Thyroid gland (tissue), 4 donors: ENCODE results near the gene FURIN. TPM values are rescaled to one million over a fixed set of nuclear protein-coding genes. Genes with fewer than 3 reads are reported as not detected.

ENCODE experiments used
- DNase-seq, 2 donors: peaks; one replicate each; pipeline ENCODE4 v3.0.0-alpha.2; 2019
- H3K27ac ChIP-seq, 3 donors: fragments of 200-600 bp; sonication (generic); 1 replicate in 2 of 3; 2 replicates in 1 of 3; pipeline ENCODE4 v1.5.1; 2016 to 2019; ENCODE audit warnings: mild to moderate bottlenecking in 1 of 3, moderate library complexity in 1 of 3
- H3K27me3 ChIP-seq: fragments of 200-600 bp; sonication (generic); one replicate; pipeline ENCODE4 v1.5.1; 2019
- H3K36me3 ChIP-seq, 2 donors: fragments of 200-600 bp; sonication (generic); one replicate each; pipeline ENCODE4 v1.5.1; 2016 to 2019
- H3K4me1 ChIP-seq, 2 donors: fragments of 200-600 bp; sonication (generic); one replicate each; pipeline ENCODE4 v1.5.1; 2017 to 2019
- H3K4me3 ChIP-seq, 3 donors: fragments of 200-600 bp; sonication (generic); replicated peaks in 1 of 3; 1 replicate in 2 of 3; 2 replicates in 1 of 3; pipeline ENCODE4 v1.5.1; 2016; ENCODE audit warnings: mild to moderate bottlenecking in 1 of 3
- H3K9me3 ChIP-seq: fragments of 200-600 bp; sonication (generic); one replicate; pipeline ENCODE4 v1.5.1; 2017
- CTCF ChIP-seq, 6 experiments: fragments of 200-600 bp in 3 of 6; fragments of 450-650 bp in 3 of 6; sonication (generic) in 3 of 6; IDR thresholded peaks; one replicate each; pipeline ENCODE4 v1.5.1; 2016 to 2019; ENCODE audit warnings: antibody characterized with exemption in 6 of 6, mild to moderate bottlenecking in 2 of 6, inconsistent platforms in 1 of 6, moderate library complexity in 1 of 6
- POLR2A ChIP-seq, 2 donors: fragments of 450-650 bp; IDR thresholded peaks; one replicate each; pipeline ENCODE4 v1.6.1; 2017; ENCODE audit warnings: antibody characterized with exemption in 2 of 2, mild to moderate bottlenecking in 2 of 2, moderate library complexity in 1 of 2
- WGBS, 2 donors: methylation state at CpG; one replicate each; pipeline ENCODE4 v1.1.5; 2017; 5-methylcytosine and 5-hydroxymethylcytosine counted together
- intact Hi-C: fragments of 100-400 bp; cut with DNase I; formaldehyde crosslinking; loops from one replicate; pipeline ENCODE4 v1.15.1; 2023
- total RNA-seq, 4 donors: library from RNA; depleted of rRNA; stranded (reverse); fragments of >200 nt; gene quantifications; one replicate each; pipeline ENCODE4 v1.2.3, GENCODE V29; 2016

Gene FURIN
- total RNA-seq, 4 donors from 2014 or later: 88.6 to 128 (median 102) TPM

- Histone ChIP-seq H3K4me3 (no peak overlapping the region), H3K36me3 (peaks cover 91 to 94% of the 10 kb centered on the region in 2 donors), H3K27me3 (no peaks in the 10 kb centered on the region), H3K27ac (no peak overlapping the region), H3K4me1 (no peaks in the 10 kb centered on the region), H3K9me3 (no peaks in the 10 kb centered on the region)
- no peak for DNase-seq
- WGBS, 2 donors: 94 to 95% methylated on average over 12 of the region's 12 CpGs
- intact Hi-C loops: no loop called here
- TF ChIP-seq POLR2A (IDR thresholded peaks at IDR 0.05) (no peak), CTCF (IDR thresholded peaks at IDR 0.05) (no peak)
Measured at GRCh38 chr15:90913398-90913944, 45.1 kb downstream of the FURIN start.

- no peaks in the 10 kb centered on the region for H3K9me3 ChIP-seq
- no peaks in the 10 kb centered on the region for H3K27me3 ChIP-seq
- intact Hi-C loops: no loop called here
- H3K4me1 ChIP-seq: no peaks in the 10 kb centered on the region
- TF ChIP-seq POLR2A (IDR thresholded peaks at IDR 0.05): no peak
- TF ChIP-seq CTCF (IDR thresholded peaks at IDR 0.05): no peak
- H3K27ac ChIP-seq: no peak overlapping the region
- H3K36me3 ChIP-seq: peaks cover 92 to 98% of the 10 kb centered on the region in 2 donors
- H3K4me3 ChIP-seq: no peak overlapping the region
- WGBS, 2 donors: 94 to 95% methylated on average over 22 of the region's 22 CpGs
- DNase-seq: no peak
Measured at GRCh38 chr15:90914305-90915080, 46.1 kb downstream of the FURIN start.

- peaks cover 90 to 98% of the 10 kb centered on the region in 2 donors for H3K36me3 ChIP-seq
- no peak overlapping the region for H3K27ac ChIP-seq
- no peaks in the 10 kb centered on the region for H3K9me3 ChIP-seq
- H3K4me1 ChIP-seq: no peaks in the 10 kb centered on the region
- no peak for DNase-seq
- intact Hi-C loops: no loop called here
- TF ChIP-seq CTCF (IDR thresholded peaks at IDR 0.05) (no peak), POLR2A (IDR thresholded peaks at IDR 0.05) (no peak)
- no peaks in the 10 kb centered on the region for H3K27me3 ChIP-seq
- H3K4me3 ChIP-seq: no peak overlapping the region
- 81 to 88% methylated on average over 7 of the region's 7 CpGs for WGBS, 2 donors
Measured at GRCh38 chr15:90915216-90915807, 46.9 kb downstream of the FURIN start.

- WGBS, 2 donors: 77 to 85% methylated on average over 23 to 25 of the region's 25 CpGs
- intact Hi-C loops: no loop called here
- peaks cover 90 to 98% of the 10 kb centered on the region in 2 donors for H3K36me3 ChIP-seq
Measured at GRCh38 chr15:90915808-90916440, 47.5 kb downstream of the FURIN start.

More at GRCh38 chr15:90915808-90916440, 47.5 kb downstream of the FURIN start:
- Histone ChIP-seq H3K27ac (no peak overlapping the region), H3K9me3 (no peaks in the 10 kb centered on the region), H3K27me3 (no peaks in the 10 kb centered on the region), H3K4me1 (no peaks in the 10 kb centered on the region), H3K4me3 (no peak overlapping the region)
- TF ChIP-seq POLR2A (IDR thresholded peaks at IDR 0.05) (no peak), CTCF (IDR thresholded peaks at IDR 0.05) (no peak)
- DNase-seq: no peak
